HL-60/S4 treated with phorbol 12-myristate 13-acetate at 8.2 ng/mL for 4 days and 3 days (cell line): ENCODE data around the gene ATP23.

ENCODE experiments used
- in situ Hi-C: fragments of 300-500 bp; cut with MboI; formaldehyde crosslinking; loops from 2 replicates; pipeline ENCODE4 v1.15.0; 2022; ENCODE audit warnings: low sequenced_read_pairs

The ATP23 gene

GRCh38 chr12:57965766-57966165 is 24.4 kb downstream of the ATP23 start:
- in situ Hi-C loops, result no loop called here

GRCh38 chr12:57966536-57966935 is 25.2 kb downstream of the ATP23 start:
- in situ Hi-C loops, result no loop called here

- in situ Hi-C loops, result no loop called here
Observed at GRCh38 chr12:57983146-57983857, 41.9 kb downstream of the ATP23 start.

- in situ Hi-C loops, result no loop called here
Observed at GRCh38 chr12:57983858-57984505, 42.6 kb downstream of the ATP23 start.

DNA sequence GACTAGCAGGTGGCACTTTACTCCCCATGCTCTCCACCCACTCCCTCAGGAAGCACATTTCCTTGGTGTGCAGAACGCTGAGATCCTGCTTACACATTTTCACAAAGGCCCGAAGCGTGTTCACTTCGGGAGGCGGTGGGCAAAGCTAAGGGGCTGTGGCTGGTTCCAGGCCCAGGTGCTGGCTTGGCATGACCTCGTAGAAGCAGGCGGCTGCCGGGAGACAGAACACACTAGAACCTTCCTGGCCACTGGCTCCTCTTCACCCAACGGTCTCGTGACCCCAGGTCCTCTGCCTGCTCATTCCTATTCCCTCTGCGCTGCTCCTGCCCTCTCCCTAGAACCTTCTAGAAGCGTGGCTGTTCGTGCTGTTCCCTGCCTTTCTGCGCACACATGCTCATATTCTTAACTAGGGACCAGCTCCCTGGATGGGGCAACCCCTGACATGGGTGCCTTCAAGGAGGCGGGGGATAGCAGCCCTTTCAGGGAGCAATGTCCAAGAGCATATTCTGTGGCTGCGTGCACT is 43.3 kb downstream of the ATP23 start:
- in situ Hi-C loops, result no loop called here

- in situ Hi-C loops, result no loop called here
Observed at GRCh38 chr12:57985685-57986084, 44.3 kb downstream of the ATP23 start.

- in situ Hi-C loops, result no loop called here
Observed at GRCh38 chr12:57989838-57990237, 48.5 kb downstream of the ATP23 start.

DNA sequence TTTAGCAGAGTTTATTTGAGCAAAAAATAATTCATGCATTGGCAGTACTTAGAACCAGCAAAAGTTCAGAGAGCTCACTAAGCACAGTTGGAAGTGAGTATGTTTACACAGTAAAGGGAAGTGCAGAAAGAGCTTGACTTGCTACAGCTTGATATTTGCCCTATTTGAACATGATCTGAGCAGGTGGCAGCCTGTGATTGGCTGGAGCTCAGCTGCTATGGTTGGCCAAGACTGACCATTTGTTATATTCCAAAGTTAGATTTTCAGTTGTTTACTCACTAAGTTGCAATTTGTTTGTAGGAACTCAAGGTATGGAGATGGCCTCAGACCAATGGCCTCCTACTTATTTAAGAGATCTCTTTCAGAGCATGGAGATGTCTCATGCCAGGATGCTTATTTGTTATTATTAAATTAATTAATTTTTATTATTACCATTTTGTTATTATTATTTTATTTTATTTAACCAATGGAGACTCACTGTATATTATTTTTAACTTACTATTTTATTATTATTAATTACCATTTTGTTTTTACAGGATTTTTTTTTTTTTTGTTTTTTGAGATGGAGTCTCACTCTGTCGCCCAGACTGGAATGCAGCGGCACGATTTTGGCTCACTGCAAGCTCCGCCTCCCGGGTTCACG is 49.0 kb downstream of the ATP23 start:
- in situ Hi-C loops, result no loop called here

DNA sequence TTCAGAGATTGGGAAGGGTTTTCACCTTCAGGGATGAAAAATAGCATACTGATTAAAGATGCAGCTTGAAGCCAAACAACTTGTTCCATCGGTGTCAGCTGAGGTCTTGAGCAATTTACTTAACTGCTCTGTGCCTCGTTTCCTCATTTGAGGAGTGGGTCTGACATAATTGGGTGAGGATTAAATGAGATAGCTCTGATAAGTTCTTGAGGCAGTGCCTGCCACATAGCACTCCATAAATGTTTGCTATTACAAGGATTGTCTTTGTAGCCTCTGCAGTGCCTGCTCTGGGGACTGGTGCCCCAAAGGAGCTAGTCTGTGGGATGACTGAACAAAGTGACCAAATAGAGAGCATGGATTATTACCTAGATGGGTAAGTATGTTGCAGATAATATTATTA is 50.6 kb downstream of the ATP23 start:
- in situ Hi-C loops, result no loop called here

DNA sequence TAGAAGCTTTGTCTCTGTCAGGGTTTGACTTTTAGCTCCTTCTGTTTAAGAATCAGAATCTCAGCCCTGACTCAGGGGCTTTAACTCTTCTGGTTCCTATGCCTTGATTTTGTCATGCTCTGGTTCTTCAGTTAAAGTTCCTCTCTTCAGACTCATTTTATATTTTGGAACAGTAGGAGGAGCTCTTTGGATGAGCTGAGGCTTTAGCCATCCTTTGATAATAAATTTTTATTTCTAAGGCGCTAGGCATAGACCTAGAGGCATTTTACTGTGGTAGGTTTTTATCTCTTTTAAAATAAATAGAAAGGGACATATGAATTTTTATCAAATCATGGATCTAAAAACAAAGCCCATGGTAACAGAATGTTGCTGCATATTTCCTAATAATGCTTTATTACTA is 51.7 kb downstream of the ATP23 start:
- in situ Hi-C loops, result no loop called here

DNA sequence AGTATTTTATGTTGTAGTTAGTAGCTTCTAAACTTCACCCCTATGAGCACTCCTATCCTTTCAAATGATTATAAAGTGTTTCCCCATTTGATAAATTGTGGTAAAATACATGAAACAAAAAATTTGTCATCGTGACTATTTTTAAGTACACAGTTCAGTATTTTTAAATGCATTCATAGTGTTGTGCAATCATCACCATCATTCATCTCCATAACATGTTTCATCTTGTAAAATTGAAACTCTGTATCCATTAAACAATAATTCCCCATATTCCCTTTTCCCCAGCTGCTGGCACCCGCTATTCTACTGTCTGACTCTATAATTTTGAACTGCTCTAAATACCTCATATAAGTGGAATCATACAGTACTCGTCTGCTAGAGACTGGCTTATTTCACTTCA is 52.5 kb downstream of the ATP23 start:
- in situ Hi-C loops, result no loop called here

DNA sequence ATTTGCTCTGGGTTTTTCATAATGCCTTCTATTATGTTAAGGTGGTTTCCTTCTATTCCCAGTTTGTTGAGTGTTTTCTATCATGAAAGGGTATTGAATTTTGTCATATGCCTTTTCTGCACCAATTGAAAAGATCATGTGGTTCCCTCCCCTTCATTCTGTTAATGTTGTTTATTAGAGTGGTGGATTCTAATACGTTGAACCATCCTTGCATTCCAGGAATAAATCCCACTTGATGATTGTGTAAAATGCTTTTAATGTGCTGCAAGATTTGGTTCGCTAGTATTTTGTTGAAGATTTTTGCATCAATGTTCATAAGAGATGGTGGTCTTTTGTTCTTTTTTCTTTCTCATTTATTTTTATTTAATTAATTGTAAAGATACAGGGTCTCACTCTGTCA is 55.2 kb downstream of the ATP23 start:
- in situ Hi-C loops, result no loop called here

- in situ Hi-C loops, result no loop called here
Observed at GRCh38 chr12:57998251-57998650, 56.9 kb downstream of the ATP23 start.

DNA sequence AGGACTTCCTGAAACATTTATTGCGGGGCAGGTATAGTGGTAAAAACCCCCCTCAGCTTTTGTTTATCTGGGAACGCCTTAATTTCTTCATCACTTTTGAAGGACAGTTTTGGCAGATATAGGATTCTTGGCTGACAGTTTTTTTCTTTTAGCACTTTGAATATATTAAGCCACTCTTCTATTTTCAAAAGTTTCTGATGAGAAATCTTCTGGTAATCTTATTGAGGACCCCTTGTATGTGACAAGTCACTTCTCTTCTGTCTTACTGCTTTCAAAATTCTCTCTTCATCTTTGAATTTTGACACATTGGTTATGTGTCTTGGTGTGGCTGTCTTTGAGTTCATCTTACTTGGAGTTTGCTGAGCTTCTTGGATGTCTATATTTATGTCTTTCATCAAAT is 59.1 kb downstream of the ATP23 start:
- in situ Hi-C loops, result no loop called here

DNA sequence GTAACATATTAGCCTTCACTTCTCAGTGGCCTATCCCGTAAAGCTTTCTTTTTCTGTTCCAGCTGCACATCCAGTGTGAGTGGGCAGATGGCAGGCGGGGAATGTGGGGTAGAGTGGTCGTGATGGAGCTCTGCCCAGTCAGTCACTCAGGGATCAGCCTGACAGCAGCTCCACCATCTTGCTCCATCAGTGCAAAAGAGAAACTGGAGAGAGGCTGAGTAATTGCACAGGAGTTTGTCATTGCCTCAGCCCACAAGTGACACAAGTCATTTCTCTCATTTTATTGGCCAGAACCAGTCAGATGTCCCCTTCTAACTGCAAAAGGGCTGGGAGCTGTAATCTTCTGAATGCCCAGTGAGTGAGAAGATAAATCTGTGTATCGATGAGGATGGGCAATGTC is 66.5 kb downstream of the ATP23 start:
- in situ Hi-C loops, result no loop called here

DNA sequence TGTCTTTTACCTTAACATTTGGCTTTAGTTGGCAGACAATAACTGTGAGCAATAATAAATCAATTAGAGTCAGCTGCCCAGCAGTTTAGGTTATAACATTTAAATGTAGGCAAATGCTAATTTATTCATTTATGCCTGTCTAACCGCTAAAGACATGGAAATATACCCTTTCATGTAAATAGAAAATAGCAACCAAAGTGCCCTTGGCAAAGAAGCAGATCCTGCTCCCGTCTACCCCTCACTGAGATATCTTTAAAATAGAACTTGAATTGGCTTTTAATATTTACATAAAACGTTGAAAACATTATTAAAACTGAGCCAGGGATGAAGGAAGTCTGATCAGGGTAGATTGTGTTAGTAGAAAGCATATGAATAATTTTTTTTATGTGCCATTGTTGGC is 67.3 kb downstream of the ATP23 start:
- in situ Hi-C loops, result no loop called here
